Smooth muscle cell of trachea (primary cell): ENCODE data around the gene KSR2. TPM values are rescaled to one million over a fixed set of nuclear protein-coding genes. Genes with fewer than 3 reads are reported as not detected.

Source experiments
- total RNA-seq: library from RNA; depleted of rRNA; stranded (reverse); fragments of >200 nt; gene quantifications from 2 replicates; pipeline ENCODE4 v1.2.1, GENCODE V29; 2014

The KSR2 gene
- total RNA-seq, result under 0.01 TPM in 1 of 2 replicates, not detected in the other

GRCh38 chr12:117968826-117969659, at the start of gene KSR2:
TSS of gene KSR2 (minus strand) at chr12:117968990. CDS start at chr12:117968255, 735 bp downstream.

GRCh38 chr12:118016424-118017264, 47.9 kb upstream of the KSR2 start, which contains the start of gene RFC5:
TSS of gene RFC5 (plus strand) at chr12:118016703. CDS start at chr12:118016828, 125 bp downstream.

Other genes starting within 250 kb of the KSR2 start
- 8.6 and 22.5 TPM in 2 replicates for gene RFC5, start 47.7 kb upstream of the KSR2 start, total RNA-seq
- gene WSB2, start 92.2 kb upstream of the KSR2 start, total RNA-seq, result 98.9 and 105 TPM in 2 replicates
- 27.8 and 44.0 TPM in 2 replicates for gene VSIG10, start 135.0 kb upstream of the KSR2 start, total RNA-seq
- 226 and 243 TPM in 2 replicates for gene PEBP1, start 167.1 kb upstream of the KSR2 start, total RNA-seq